ENCODE measurements around the gene GAS6.

- TF ChIP-seq CTCF (IDR thresholded peaks at IDR 0.05; ENCODE audit: insufficient read depth, low read length, poor library complexity, severe bottlenecking) (no peak), EZH2phosphoT487 (conservative IDR thresholded peaks at IDR 0.05; ENCODE audit: low read length) (no peak)
Observed at GRCh38 chr13:113771709-113772331, 92.1 kb downstream of the GAS6 start.

Data from SU-DHL-6 (cell line).